Brain microvascular endothelial cell (primary cell): ENCODE data around the gene PHACTR3.

Experiments
- DNase-seq: peaks from one replicate; pipeline ENCODE4 v3.0.0-alpha.2; 2020
- H3K27ac ChIP-seq: fragments of 250-450 bp; sonication (Bioruptor Pico); 2 replicates; pipeline ENCODE4 v1.5.1; 2020; ENCODE audit warnings: mild to moderate bottlenecking, moderate library complexity
- H3K27me3 ChIP-seq: fragments of 250-450 bp; sonication (Bioruptor Pico); replicated peaks from 2 replicates; pipeline ENCODE4 v1.5.1; 2020; ENCODE audit warnings: mild to moderate bottlenecking
- H3K36me3 ChIP-seq: fragments of 250-450 bp; sonication (Bioruptor Pico); replicated peaks from 2 replicates; pipeline ENCODE4 v1.5.1; 2020; ENCODE audit warnings: mild to moderate bottlenecking
- H3K4me3 ChIP-seq: 2 replicates; pipeline ENCODE4 v1.5.1; 2011; ENCODE audit warnings: low read depth, mild to moderate bottlenecking, control low read depth, low read length, moderate library complexity
- in situ Hi-C: cut with HindIII; loops from 2 replicates; pipeline ENCODE4 v1.10.0; 2017; ENCODE audit warnings: low sequenced_read_pairs, low pct_ligation_motif_present
- TF ChIP-seq, protein P1 (sequence below): IDR thresholded peaks from 2 replicates; pipeline ENCODE4 v1.5.1; 2011; ENCODE audit warnings: low read depth, mild to moderate bottlenecking, moderate library complexity, low read length, control low read depth, inconsistent platforms; ENCODE audit errors: missing control alignments

The PHACTR3 gene

DNA sequence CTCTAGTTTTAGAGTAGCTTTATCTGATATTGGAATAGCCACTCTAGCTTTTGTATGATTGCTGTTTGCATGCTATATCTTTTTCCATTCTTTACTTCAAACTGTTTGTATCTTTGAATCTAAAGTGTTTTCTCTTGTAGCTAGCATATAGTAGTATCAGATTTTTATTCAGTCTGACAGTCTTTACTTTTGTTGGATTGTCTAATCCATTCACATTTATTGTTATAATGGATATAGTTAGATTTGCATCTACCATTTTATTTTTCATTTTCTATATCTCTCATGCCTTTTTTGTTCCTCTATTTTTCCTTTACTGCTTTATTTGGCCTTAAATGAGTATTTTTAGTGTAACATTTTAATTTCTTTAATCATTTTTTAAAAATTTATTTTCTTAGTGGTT lies 52.1 kb downstream of the PHACTR3 start:
- in situ Hi-C loops, result no loop called here
- no peak for DNase-seq
- Histone ChIP-seq H3K27me3 (no peaks in the 10 kb centered on the region), H3K27ac (no peak overlapping the region), H3K4me3 (no peak overlapping the region), H3K36me3 (no peaks in the 10 kb centered on the region)
- TF ChIP-seq, protein P1, sequence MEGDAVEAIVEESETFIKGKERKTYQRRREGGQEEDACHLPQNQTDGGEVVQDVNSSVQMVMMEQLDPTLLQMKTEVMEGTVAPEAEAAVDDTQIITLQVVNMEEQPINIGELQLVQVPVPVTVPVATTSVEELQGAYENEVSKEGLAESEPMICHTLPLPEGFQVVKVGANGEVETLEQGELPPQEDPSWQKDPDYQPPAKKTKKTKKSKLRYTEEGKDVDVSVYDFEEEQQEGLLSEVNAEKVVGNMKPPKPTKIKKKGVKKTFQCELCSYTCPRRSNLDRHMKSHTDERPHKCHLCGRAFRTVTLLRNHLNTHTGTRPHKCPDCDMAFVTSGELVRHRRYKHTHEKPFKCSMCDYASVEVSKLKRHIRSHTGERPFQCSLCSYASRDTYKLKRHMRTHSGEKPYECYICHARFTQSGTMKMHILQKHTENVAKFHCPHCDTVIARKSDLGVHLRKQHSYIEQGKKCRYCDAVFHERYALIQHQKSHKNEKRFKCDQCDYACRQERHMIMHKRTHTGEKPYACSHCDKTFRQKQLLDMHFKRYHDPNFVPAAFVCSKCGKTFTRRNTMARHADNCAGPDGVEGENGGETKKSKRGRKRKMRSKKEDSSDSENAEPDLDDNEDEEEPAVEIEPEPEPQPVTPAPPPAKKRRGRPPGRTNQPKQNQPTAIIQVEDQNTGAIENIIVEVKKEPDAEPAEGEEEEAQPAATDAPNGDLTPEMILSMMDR, result no peak

DNA sequence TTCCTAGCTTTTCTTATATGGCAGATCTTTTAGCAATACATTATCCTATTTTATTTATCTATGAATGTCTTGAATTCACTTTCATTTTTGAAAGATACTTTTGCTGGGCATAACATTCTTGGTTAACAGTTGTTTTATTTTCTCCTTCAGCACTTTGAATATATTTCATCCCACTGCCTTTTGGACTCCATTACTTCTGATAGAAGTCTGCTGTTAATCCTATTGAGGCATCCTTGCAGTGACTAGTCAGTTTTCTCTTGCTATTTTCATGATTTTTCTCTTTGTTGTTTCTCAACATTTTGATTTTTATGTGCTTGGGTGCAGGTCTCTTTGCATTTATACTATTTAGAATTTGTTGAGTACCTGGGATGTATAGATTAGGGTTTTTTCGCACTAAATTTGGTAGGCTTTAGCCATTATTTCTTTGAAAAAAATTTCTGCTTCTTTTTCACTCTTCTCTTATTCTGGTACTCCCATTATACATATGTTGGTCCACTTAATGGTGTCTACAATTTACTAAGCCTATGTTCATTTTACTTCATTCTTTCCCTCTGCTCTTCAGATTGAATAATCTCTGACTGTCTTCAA lies 53.2 kb downstream of the PHACTR3 start:
- TF ChIP-seq, protein P1, result no peak
- H3K27me3 ChIP-seq, result no peaks in the 10 kb centered on the region
- in situ Hi-C loops, result no loop called here

DNA sequence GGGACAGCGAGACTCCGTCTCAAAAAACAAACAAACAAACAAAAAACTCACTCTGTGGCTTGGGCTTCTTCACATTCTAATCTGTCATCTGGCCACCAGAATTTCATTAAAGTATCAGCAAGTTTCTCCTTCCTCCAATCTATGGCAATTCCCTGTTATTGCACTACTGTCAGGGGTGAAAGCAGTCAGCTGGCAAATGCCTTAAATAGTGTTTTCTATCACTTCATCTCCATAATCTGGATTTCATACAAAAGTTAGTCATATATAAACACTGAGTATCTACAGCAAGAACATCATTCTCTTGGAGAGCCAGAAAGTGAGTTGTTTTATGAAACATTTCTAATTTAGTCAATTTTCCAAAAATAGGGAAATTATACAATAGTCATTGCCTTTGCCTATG lies 56.1 kb downstream of the PHACTR3 start:
- TF ChIP-seq, protein P1, result no peak
- no peak for DNase-seq
- in situ Hi-C loops, result no loop called here
- Histone ChIP-seq H3K36me3 (no peaks in the 10 kb centered on the region), H3K27me3 (no peaks in the 10 kb centered on the region), H3K27ac (no peak overlapping the region), H3K4me3 (no peak overlapping the region)

More for the DNA sequence above, 53.2 kb downstream of the PHACTR3 start:
- DNase-seq, result no peak
- H3K4me3 ChIP-seq, result no peak overlapping the region
- H3K27ac ChIP-seq, result no peak overlapping the region
- no peaks in the 10 kb centered on the region for H3K36me3 ChIP-seq

DNA sequence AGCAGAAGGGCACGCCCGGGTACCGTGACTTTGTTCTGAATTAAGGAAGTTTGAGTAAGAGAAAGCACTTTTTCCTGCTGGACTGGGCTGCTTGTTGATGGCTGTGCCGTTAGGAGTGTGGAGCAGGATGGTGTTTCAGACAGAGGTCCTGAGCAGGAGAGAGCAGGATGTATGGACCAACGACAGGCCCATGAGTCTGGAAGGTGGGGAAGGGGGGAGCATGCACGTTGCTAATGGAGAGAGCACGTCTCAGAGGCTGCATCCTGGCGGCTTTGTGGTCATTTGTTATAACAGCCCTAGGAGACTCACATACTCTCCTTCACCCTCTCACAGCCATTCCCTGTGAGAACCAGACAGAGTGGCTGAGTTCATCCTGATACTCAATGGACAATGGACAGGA lies 56.8 kb downstream of the PHACTR3 start:
- Histone ChIP-seq H3K27ac (no peak overlapping the region), H3K4me3 (no peak overlapping the region), H3K27me3 (no peaks in the 10 kb centered on the region), H3K36me3 (no peaks in the 10 kb centered on the region)
- in situ Hi-C loops, result no loop called here
- TF ChIP-seq, protein P1, result no peak
- DNase-seq, result no peak

DNA sequence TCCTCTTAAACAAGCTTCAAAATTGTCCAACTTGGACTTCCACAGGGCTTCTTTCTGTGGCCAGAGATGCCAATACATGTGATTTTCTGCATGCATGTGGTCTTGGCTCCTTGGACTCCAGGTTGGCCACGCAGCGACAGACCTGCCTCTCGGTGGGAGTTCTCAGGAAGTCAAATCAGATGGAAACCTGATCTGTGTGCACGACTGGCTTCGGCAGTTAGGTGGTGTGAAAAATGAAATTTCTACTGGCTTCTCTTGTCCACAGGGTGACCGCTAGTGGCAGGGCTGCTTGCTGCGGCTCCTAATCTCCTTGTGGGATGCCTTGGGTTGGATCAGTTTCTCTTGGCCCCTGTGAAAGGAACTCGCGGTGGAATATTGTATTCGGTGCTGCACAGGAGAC lies 57.3 kb downstream of the PHACTR3 start:
- TF ChIP-seq, protein P1, result no peak
- in situ Hi-C loops, result no loop called here

DNA sequence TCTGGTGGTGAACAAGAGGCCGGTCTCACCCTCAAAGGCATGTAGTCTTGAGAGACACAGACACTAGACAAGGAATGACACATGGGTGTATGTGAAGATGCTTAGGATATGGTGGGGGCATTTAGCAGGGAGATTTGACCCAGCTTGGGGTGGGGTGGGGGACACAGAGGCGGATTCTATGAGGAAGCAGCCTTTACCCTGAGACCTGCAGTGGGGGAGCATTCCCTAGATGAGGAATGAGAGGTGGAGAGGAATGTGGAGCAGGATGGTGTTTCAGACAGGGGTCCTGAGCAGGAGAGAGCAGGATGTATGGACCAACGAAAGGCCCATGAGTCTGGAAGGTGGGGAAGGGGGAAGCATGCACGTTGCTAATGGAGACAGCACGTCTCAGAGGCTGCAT lies 57.8 kb downstream of the PHACTR3 start:
- no peak overlapping the region for H3K4me3 ChIP-seq
- H3K27ac ChIP-seq, result no peak overlapping the region
- H3K27me3 ChIP-seq, result no peaks in the 10 kb centered on the region
- DNase-seq, result no peak
- no peaks in the 10 kb centered on the region for H3K36me3 ChIP-seq
- in situ Hi-C loops, result no loop called here
- TF ChIP-seq, protein P1, result no peak

More for the DNA sequence above, 57.3 kb downstream of the PHACTR3 start:
- Histone ChIP-seq H3K36me3 (no peaks in the 10 kb centered on the region), H3K27me3 (no peaks in the 10 kb centered on the region), H3K4me3 (no peak overlapping the region), H3K27ac (no peak overlapping the region)
- no peak for DNase-seq
